HG03558 (cell line): ENCODE results near the gene EML3.
A peak's percentile ranks its signal among the peaks of the same experiment; 100 is the strongest.
"Not testable (repeated sequence)": the region's sequence is repeated elsewhere in the genome, so short reads cannot be mapped to it uniquely, and the experiment has no call there.

Source experiments
- ATAC-seq: cut with Tn5 transposase; IDR thresholded peaks from one replicate; pipeline ENCODE4 v1.9.1; 2021; ENCODE audit warnings: moderate number of reproducible peaks; ENCODE audit not compliant: unreplicated experiment; ENCODE audit errors: extremely low read depth

Gene EML3

GRCh38 chr11:62573592-62574362 is 38.8 kb downstream of the EML3 start, which contains the start of gene EEF1G:
TSS of gene EEF1G (minus strand) at chr11:62573891. CDS start at chr11:62573842, 49 bp downstream.
- peak; percentile 57 for ATAC-seq

DNA sequence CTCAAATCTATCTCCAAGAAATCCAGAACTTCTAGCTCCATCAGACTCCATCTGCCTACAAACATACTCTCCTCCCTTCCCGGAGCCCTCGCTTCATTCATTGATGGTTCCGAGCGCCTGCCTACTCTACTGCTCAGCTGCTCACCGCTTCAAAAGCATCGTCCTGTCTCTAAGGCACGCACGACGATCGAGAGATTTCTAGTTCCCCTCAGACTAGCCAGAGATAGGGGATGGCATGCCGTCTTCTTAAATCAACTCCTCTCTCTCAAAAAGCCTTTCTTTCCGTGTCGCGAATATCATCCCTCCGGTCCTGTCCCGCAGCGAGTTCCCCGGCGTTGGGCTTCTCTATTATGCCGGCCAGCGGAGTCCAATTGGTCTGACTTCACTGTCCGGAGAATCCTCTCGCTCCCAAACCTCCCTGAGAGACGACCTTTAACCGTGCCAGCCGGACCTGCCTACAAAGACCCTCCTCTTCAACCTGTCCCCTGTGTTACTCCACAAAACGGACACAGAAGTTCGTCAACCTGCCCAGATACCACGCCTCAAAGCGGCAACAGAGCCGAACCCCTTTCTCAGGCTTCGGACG is 39.5 kb downstream of the EML3 start:
- ATAC-seq, result no peak

DNA sequence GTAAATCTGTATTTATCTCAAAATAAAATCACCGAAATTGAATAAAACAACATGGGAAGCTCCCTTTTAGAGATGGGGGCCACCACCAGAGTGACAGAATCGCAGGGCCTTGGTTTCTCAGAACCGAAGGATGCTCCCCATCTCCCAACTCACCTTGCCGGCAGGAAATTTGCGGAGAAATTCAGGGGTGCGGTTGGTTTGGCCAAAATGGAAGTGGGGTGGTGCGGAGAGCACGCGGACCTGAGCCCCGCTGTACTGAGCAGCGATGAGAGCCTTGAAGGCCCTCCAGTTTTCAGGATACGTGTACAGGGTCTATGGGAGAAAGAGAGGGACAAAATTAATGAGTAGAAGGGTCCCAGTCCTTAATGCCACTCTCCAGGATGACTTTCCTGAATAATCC is 40.1 kb downstream of the EML3 start:
- ATAC-seq, result no peak

DNA sequence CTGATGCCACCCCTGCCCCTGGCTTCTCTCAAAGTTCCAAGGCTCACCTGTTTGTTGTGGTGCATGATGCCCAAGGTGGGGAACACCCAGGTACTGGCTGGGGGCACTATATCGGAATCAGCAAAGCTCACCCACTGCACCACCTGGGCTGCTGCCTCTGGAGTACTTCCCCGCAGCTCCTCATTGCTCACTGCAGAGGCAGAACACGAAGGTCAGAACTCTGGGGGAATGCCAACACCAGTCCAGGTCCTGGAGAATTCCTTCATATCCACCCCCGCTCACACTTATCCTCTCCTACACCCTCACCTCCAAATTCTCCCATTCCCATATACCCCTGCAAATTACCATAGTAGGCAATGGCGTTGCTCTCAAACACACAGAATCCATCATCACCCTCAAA is 41.1 kb downstream of the EML3 start:
- ATAC-seq, result not testable (repeated sequence)

DNA sequence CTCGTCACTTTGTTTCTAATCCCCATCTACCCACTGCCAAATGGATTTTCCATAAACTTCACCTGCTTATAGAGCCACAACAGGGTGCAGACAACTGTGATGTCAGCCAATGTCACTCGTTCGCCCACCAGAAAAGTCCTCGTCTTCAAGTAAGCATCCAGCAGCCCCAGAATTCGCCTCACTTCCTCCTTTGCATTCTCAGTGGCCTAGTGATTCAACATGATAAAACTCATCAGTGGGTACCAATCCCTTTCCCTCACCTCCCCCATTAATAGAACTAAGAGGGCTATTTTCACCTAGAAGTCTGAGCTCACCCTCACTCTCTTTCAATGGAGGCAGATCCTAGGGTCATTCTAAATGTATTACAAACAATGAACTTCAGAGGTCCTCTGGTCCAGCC is 41.7 kb downstream of the EML3 start:
- not testable (repeated sequence) for ATAC-seq

DNA sequence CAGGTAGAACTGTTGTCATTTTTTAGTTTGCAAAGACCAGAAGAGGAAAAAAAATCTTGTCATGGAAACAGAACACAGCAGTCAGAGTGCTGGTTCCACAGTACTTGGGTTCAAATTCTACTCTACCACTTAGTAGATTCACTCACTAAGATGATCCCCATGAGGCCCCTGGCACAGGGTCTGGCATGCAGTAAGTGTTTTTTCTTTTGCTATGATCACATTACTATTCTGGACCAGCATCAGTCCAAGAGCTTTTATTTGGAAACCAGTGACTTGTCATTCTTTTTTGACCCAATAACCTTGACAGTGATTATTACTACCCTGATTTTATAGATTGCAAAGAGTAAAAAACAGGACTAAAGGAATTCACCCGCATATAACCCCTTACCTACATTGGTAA is 43.0 kb downstream of the EML3 start:
- ATAC-seq, result no peak

DNA sequence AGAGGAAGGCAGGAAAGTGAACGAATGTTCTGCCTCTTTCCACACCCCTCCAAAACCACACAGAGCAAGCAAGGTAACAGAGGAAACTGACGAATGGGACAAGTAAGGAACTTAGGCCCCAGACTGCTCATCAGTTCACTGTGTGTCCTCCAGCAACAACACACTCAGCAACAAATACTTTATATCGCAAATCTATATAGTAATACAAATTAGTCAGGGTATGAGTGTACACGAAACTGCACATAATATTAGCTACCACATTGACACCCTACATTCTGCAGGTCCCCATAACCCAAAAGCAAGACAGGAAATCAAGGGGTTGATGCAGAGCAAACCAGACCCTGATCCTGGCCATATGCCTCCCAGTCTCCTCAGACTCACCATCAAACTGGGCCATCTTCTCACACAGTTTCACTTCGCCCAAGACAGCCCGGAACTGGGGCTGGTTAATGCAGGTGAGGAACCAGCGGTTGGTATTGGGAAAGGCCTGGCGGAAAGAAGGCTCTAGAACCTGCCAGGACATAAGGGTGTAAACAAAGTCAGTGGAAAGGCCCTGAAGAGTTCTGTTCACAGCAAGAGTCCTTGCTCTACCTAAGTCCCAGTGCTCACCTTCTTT is 45.4 kb downstream of the EML3 start:
- no peak for ATAC-seq

DNA sequence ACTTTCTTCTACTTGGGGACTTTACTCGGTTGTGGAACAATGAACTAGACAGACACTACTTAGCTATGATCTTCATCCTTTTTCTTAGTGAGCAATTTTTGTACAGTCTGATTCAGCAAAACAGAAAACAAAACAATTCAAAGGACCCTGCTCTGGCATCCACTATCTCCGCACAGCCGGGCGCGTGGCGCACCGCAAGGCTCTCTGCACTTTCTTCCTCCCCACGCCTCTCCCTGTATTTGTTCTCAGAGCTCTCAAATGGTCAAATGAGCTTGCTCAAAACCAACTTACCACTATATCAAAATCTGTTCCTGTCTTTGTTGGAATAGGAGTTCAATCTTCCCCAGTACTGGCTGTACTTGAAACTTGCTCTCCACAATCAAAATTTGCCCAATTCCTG is 46.3 kb downstream of the EML3 start:
- no peak for ATAC-seq

- ATAC-seq, result no peak
Measured at GRCh38 chr11:62565100-62565802, 47.3 kb downstream of the EML3 start.

- not testable (repeated sequence) for ATAC-seq
Measured at GRCh38 chr11:62561677-62562230, 50.8 kb downstream of the EML3 start.

DNA sequence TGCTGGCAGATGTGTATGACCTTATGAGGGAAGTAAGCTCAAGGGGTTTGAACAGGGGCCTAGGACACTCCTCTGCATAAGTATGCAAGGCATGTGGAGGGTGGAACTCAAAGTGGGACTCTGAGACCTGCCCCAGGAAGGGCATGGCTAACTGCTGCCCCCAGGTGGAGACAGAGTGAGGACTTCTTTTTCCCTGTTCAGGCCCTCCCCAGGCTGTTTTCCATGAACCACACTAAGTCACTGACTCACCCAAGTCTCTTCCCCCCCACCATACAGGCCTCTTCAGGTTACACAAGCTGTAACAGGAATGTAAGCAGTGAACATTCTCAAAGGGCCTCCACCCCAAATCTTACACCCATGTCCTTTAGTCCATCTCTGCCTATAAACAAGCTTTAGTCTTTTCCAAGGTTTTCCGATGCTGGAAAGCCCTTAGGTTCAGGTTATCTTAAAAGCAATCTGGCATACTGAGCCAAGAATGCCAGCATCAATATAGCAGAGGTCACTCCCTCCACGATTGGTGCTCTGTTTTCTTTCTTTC is 51.9 kb downstream of the EML3 start:
- no peak for ATAC-seq

- not testable (repeated sequence) for ATAC-seq
Measured at GRCh38 chr11:62559626-62560025, 52.9 kb downstream of the EML3 start.

DNA sequence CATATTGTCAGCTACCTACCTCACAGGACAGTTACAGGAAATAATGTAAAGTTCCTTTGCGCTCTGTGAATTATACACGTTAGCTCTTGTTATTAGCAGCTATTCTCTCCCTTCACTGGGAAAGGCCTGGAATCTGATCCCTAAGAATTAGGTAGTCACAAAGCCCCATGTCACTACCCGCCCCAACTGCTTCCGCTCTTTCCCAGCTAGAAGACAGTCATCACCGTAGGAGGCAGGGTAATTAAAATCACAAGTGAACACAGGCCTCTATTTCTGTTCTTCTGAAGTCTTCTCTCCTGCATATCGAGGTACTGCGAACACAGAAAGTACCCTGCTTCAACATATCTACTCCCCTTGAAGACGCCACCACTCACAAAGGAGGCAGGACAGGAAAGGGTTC is 53.4 kb downstream of the EML3 start:
- no peak for ATAC-seq

DNA sequence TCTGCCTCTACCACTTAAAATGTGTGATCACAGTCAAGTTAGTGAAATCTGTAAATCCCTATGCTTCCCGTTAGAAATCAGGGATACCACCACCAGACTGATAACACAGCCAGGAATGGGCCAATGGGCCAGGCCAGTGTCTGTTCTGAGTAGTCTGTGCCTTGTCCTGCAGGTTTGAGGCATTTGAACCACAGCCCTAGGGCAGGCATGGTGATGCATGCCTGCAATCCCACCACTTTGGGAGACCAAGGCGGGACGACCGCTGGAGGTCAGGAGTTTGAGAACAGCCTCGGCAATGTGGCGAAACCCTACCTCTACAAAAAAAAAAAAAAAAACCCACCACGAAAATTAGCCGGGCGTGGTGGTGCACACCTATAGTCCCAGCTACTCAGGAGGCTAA is 53.9 kb downstream of the EML3 start:
- ATAC-seq, result no peak

- no peak for ATAC-seq
Measured at GRCh38 chr11:62556875-62557631, 55.5 kb downstream of the EML3 start.

DNA sequence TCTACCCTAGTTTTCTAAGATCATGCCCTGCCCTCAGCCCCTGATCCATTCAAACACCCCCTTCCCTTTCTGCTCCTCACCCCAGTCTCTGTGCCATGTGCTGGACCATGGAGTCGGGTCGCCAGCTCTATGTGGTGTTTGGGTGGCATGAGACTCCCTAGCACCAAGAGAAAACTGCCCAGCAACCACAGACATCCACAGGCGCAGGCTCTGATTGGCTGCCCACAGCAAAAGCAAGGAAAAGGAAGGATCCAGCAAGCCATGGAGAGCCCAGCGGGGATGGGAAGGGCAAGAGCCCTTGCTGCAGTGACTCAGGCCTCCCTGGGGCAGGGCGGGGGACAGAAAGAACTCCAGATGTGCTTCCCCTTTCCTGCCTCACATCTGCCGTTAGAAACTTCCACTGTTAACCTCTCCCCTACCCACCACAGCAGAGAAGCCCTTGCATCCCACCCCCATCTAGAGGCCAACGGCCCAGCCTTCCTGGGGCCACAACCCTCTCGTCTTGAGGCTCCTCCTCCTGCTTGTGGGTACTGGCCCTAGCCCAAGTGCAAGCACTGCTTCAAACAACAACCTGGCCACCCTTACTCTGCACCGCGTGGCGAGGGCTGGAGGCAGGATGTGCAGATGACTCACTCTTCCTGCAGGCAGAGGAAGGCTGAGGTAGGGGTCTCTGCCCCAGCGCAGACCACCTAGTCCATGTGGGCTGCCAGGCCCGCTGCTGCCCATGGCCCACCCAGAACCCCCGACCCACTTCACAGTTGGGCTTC is 56.3 kb downstream of the EML3 start:
- no peak for ATAC-seq

DNA sequence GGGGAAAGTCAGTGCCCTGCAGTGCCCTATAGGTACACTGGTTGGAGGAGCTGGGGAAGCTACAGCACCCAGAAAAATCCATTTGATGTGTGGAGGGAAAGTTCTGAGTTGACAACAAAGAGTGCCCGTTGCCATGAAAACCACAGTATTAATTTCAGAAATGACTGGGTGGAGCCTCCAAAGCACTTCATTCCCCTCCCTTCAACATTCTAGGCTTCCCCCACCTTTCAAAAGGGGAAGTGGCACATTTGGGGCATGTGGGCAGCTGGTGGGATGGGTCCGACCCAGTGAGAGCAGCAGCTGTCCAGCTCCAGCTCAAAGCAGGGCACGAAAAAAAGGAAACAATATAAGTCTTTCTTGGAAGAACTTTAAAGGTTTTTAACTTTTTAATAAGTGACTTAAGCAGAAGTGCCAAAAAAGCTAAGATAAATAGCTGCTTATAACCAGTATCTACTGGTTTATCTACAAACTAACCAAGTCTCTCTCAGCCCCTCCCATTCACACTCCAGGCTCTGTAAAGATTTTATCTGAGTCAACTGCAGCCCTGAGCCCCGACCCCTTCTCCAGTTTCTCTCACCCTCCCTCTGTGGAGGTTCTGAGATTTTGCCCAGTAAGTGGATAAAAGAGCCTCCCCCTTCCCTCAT is 57.0 kb downstream of the EML3 start:
- no peak for ATAC-seq

DNA sequence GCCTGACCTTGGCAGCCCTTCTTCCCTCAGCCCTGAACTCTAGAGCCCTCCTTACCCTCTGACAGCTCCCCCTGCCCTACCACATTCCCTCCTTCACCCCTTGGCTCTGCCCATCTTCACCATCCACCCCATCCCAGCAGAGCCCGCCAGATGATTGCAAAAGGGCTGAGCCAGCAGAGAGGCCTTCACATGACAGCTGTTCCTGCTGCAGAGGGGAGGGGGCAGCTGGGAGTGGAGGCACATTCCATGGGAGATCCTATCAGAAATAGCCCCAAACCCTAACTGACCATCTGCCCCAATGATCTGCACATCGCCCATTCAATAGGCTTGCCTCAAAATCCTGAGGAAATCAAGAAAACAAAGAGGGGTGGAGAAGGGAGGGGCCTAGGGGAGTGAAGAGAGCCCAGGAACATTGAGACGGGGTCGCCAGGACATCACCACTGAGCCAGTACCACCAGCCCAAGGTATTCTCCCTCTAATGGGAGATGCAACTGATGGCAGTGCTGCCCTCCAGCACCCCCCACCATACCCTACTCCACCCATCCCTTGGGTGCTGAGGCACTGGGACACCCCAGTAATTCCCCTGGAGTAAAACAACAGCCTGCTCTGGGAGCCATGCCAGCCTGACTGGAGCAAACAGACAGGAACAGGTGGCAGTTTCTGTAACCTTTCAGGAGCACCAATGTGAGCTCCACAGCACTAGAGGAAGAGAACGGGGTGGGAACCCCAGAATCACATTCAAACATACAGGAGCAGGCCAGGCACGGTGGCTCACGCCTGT is 58.0 kb downstream of the EML3 start:
- ATAC-seq, result no peak
